GM19463 (cell line): ENCODE data around the gene PDGFA.

Experiments
- ATAC-seq: cut with Tn5 transposase; IDR thresholded peaks from one replicate; pipeline ENCODE4 v1.9.1; 2021; ENCODE audit warnings: mild to moderate bottlenecking, moderate library complexity; ENCODE audit not compliant: unreplicated experiment

The PDGFA gene

GRCh38 chr7:475951-476441 is 43.6 kb downstream of the PDGFA start:
- no peak for ATAC-seq

- no peak for ATAC-seq
Observed at GRCh38 chr7:475425-475728, 44.3 kb downstream of the PDGFA start.

- no peak for ATAC-seq
Observed at GRCh38 chr7:474605-475424, 44.8 kb downstream of the PDGFA start.

- no peak for ATAC-seq
Observed at GRCh38 chr7:473870-474604, 45.6 kb downstream of the PDGFA start.

- ATAC-seq: no peak
Observed at GRCh38 chr7:473211-473734, 46.4 kb downstream of the PDGFA start.

GRCh38 chr7:472640-472957 is 47.0 kb downstream of the PDGFA start:
- ATAC-seq: no peak

GRCh38 chr7:471866-472639 is 47.6 kb downstream of the PDGFA start:
- ATAC-seq: no peak

- no peak for ATAC-seq
Observed at GRCh38 chr7:471191-471865, 48.3 kb downstream of the PDGFA start.

- ATAC-seq: no peak
Observed at GRCh38 chr7:469563-469961, 50.1 kb downstream of the PDGFA start.

- no peak for ATAC-seq
Observed at GRCh38 chr7:468681-469562, 50.7 kb downstream of the PDGFA start.

GRCh38 chr7:467856-468545 is 51.6 kb downstream of the PDGFA start:
- ATAC-seq: no peak

GRCh38 chr7:467393-467828 is 52.2 kb downstream of the PDGFA start:
- ATAC-seq: no peak

GRCh38 chr7:466465-467191 is 53.0 kb downstream of the PDGFA start:
- ATAC-seq: no peak

- ATAC-seq: no peak
Observed at GRCh38 chr7:465710-466400, 53.8 kb downstream of the PDGFA start.

- ATAC-seq: no peak
Observed at GRCh38 chr7:464454-465401, 54.9 kb downstream of the PDGFA start.

- ATAC-seq: no peak
Observed at GRCh38 chr7:463817-464453, 55.7 kb downstream of the PDGFA start.
